GM12878 (cell line): ENCODE measurements around the gene MS4A14. TPM values are rescaled to one million over a fixed set of nuclear protein-coding genes. Genes with fewer than 3 reads are reported as not detected.

ENCODE experiments used
- ATAC-seq: fragments of 200-7000 bp; cut with Tn5 transposase; 3 replicates; pipeline ENCODE4 v1.9.1; 2020; ENCODE audit warnings: mild to moderate bottlenecking, moderate library complexity
- BruUV-seq: library from RNA; stranded (reverse); fragments of 400-500 nt; replicated peaks from 2 replicates; lab custom pipeline; 2021; lab: Mats Ljungman, UMichigan
- CTCF ChIA-PET: fragments of 300-600 bp; sonication (Branson Sonifier 250); formaldehyde crosslinking; extraction: SDS; loops from one replicate; lab custom pipeline; 2021; ENCODE audit warnings: inconsistent platforms; lab: Yijun Ruan, JAX
- POLR2A ChIA-PET: fragments of 350-600 bp; formaldehyde crosslinking; extraction: SDS; loops from one replicate; lab custom pipeline; 2021; ENCODE audit warnings: inconsistent platforms; lab: Charles Lee
- RAD21 ChIA-PET: fragments of 300-600 bp; sonication (Branson Sonifier 250); formaldehyde crosslinking; loops from one replicate; lab custom pipeline; 2023; ENCODE audit warnings: antibody characterized with exemption; ENCODE audit not compliant: unreplicated experiment; lab: Charles Lee
- SMC1A ChIA-PET: fragments of 300-600 bp; sonication (Branson Sonifier 250); formaldehyde crosslinking; loops from one replicate; lab custom pipeline; 2023; ENCODE audit not compliant: unreplicated experiment, uncharacterized antibody; lab: Charles Lee
- DNase-seq: peaks from one replicate; pipeline ENCODE4 v3.0.0-alpha.2; 2011; ENCODE audit warnings: low read depth, low spot score
- FAIRE-seq: peaks from 3 replicates; lab custom pipeline; 2011; peaks lifted over from hg19 to GRCh38; lab: Jason Lieb, UNC
- H2AFZ ChIP-seq: 2 replicates; pipeline ENCODE4 v1.6.0; 2011; ENCODE audit warnings: low read depth, low read length, control low read depth; ENCODE audit not compliant: control insufficient read depth
- H3K27ac ChIP-seq: 2 replicates; pipeline ENCODE4 v1.5.1; 2011; ENCODE audit warnings: control low read depth; ENCODE audit not compliant: control insufficient read depth, insufficient read depth
- H3K27me3 ChIP-seq, 2 experiments: replicated peaks in 1 of 2; 2 replicates each; pipeline versions ENCODE4 v1.6.0 to v1.6.1; 2011; ENCODE audit warnings: low read length in 1 of 2; ENCODE audit not compliant: control insufficient read depth in 2 of 2, insufficient read depth in 2 of 2
- H3K36me3 ChIP-seq, 2 experiments: 2 replicates each; pipeline ENCODE4 v1.5.1; 2011; ENCODE audit warnings: low read length in 1 of 2; ENCODE audit not compliant: control insufficient read depth in 2 of 2, insufficient read depth in 2 of 2
- H3K4me1 ChIP-seq: 2 replicates; pipeline ENCODE4 v1.6.1; 2011; ENCODE audit warnings: mild to moderate bottlenecking, low read length, moderate library complexity, mixed read lengths; ENCODE audit not compliant: control insufficient read depth, insufficient read depth
- H3K4me2 ChIP-seq: 2 replicates; pipeline ENCODE4 v1.6.0; 2011; ENCODE audit warnings: control low read depth; ENCODE audit not compliant: control insufficient read depth, insufficient read depth
- H3K4me3 ChIP-seq: fragments of 200-600 bp; sonication (generic); 2 replicates; pipeline ENCODE4 v1.5.1; 2016
- H3K79me2 ChIP-seq: 2 replicates; pipeline ENCODE4 v1.6.0; 2011; ENCODE audit warnings: low read length; ENCODE audit not compliant: control insufficient read depth, insufficient read depth
- H3K9ac ChIP-seq: 2 replicates; pipeline ENCODE4 v1.8.0; 2011; ENCODE audit warnings: low read length, control low read depth, mixed read lengths; ENCODE audit not compliant: control insufficient read depth, insufficient read depth
- H3K9me3 ChIP-seq: replicated peaks from 3 replicates; pipeline ENCODE4 v1.5.1; 2011; ENCODE audit warnings: mild to moderate bottlenecking, low read length; ENCODE audit not compliant: control insufficient read depth, insufficient read depth
- H4K20me1 ChIP-seq: 2 replicates; pipeline ENCODE4 v1.6.0; 2011; ENCODE audit not compliant: control insufficient read depth, insufficient read depth
- E2F4 ChIP-seq: IDR thresholded peaks from 2 replicates; pipeline ENCODE4 v1.6.1; 2012; ENCODE audit warnings: low read depth, low read length, improper control_type of control experiment
- WRNIP1 ChIP-seq: IDR thresholded peaks from 2 replicates; pipeline ENCODE4 v1.6.1; 2011; ENCODE audit warnings: low read depth, low read length, improper control_type of control experiment, borderline replicate concordance
- WGBS: methylation state at CpG from one replicate; pipeline ENCODE4 v1.1.6; 2016; ENCODE audit warnings: low lambda C conversion rate; ENCODE audit not compliant: insufficient replicate concordance, insufficient coverage; ENCODE audit errors: missing lambda C conversion rate; 5-methylcytosine and 5-hydroxymethylcytosine counted together
- in situ Hi-C: fragments of 300-500 bp; cut with MboI; formaldehyde crosslinking; loops from 9 replicates; pipeline ENCODE4 v1.14.3; 2018; ENCODE audit warnings: mixed read lengths
- intact Hi-C: fragments of 100-400 bp; cut with micrococcal nuclease; formaldehyde crosslinking; loops from one replicate; pipeline ENCODE4 v1.14.2; 2022; ENCODE audit not compliant: unreplicated experiment
- polyA plus RNA-seq, 11 experiments: library from polyadenylated mRNA; depleted of rRNA in 4 of 11; unstranded in 6 of 11; stranded (reverse) in 5 of 11; fragments of >200 nt; fragmentation: Nextera tagmentation in 4 of 11; fragmentation: Illumina TruSeq in 1 of 11; extraction: Ambion mirVana in 4 of 11; extraction: Trizol in 1 of 11; gene quantifications; 1 replicate in 1 of 11; 2 replicates in 10 of 11; pipeline versions ENCODE4 v1.2.1 to v1.2.3, GENCODE V29; 2011 to 2016; ENCODE audit warnings: inconsistent platforms in 2 of 11, missing spikeins in 2 of 11, low read depth in 1 of 11
- total RNA-seq, 4 experiments: library from RNA; depleted of rRNA in 3 of 4; stranded (reverse); fragments of >200 nt in 3 of 4; fragmentation: Illumina TruSeq in 1 of 4; extraction: Trizol in 1 of 4; gene quantifications; 2 replicates each; pipeline versions ENCODE4 v1.2.1 to v1.2.3, GENCODE V29; 2013 to 2021

MS4A14 gene
- total and polyA plus RNA-seq, 10 of the 15 experiments (the other 5 are each of a cell fraction or from before 2014, with no cell fraction given): 0.13 to 1.0 (median 0.63) TPM; not detected in 1

GRCh38 chr11:60370811-60371298, 25.4 kb upstream of the MS4A14 start (continued):
- no peak for TF ChIP-seq E2F4

- WGBS: 70% methylated on average over 3 of the region's 3 CpGs
- intact Hi-C loops: no loop called here
- peaks cover 5% of the 10 kb centered on the region; the same call in 1 of the 2 replicates for H3K4me1 ChIP-seq
Observed at GRCh38 chr11:60371386-60371785, 24.9 kb upstream of the MS4A14 start.

More at GRCh38 chr11:60371386-60371785, 24.9 kb upstream of the MS4A14 start:
- ChIA-PET RAD21 (interaction anchor here (1.0 to 2.2 kb wide), 2 partner anchors 85 to 116 kb away, joined by 4 to 6 read pairs; no protein-coding TSS in a partner anchor), SMC1A (interaction anchor here (1.2 to 11.3 kb wide), 4 partner anchors 9 to 116 kb away, joined by 3 to 298 read pairs (median 64); partner anchors contain the start of genes MS4A1 and MS4A7), CTCF (interaction anchor here (0.7 to 3.6 kb wide), 5 partner anchors 9 to 99 kb away, joined by 3 to 16 read pairs (median 4); no protein-coding TSS in a partner anchor), POLR2A (interaction anchor here (3.0 kb wide), 1 partner anchor 84 kb away, joined by 12 read pairs; the partner anchor contains the start of gene MS4A1)
- no peaks in the 10 kb centered on the region for H3K79me2 ChIP-seq
- no peaks in the 10 kb centered on the region for H3K27me3 ChIP-seq
- no peak for FAIRE-seq
- no peaks in the 10 kb centered on the region for H4K20me1 ChIP-seq
- H2AFZ ChIP-seq: no peak overlapping the region
- TF ChIP-seq WRNIP1: no peak
- H3K4me2 ChIP-seq: no peak overlapping the region
- in situ Hi-C loops: no loop called here
- H3K9ac ChIP-seq: no peak overlapping the region
- peaks cover 8% of the 10 kb centered on the region; the same call in 2 of the 3 replicates for H3K9me3 ChIP-seq
- H3K4me3 ChIP-seq: no peak overlapping the region
- H3K27ac ChIP-seq: no peak overlapping the region
- no TSS peak for BruUV-seq
- ATAC-seq: no peak
- no peaks in the 10 kb centered on the region for H3K36me3 ChIP-seq
- DNase-seq: no peak
